BLaER1 treated with 17β-estradiol and CSF1 and Interleukin-3, amounts not matched to agents 10 nM and 100 nM (cell line): ENCODE measurements around the gene LCN6.
"Not testable (repeated sequence)": the region's sequence is repeated elsewhere in the genome, so short reads cannot be mapped to it uniquely, and the experiment has no call there.

Experiments
- H3K27ac ChIP-seq, 11 experiments: shearing (Covaris generic); formaldehyde crosslinking; 2 replicates each; pipeline ENCODE4 v1.8.1; 2022
- H3K27me3 ChIP-seq, 11 experiments: shearing (Covaris generic); formaldehyde crosslinking; 2 replicates each; pipeline ENCODE4 v1.8.1; 2022
- H3K36me3 ChIP-seq, 11 experiments: shearing (Covaris generic); formaldehyde crosslinking; 2 replicates each; pipeline ENCODE4 v1.8.1; 2022
- H3K4me1 ChIP-seq, 10 experiments: shearing (Covaris generic); formaldehyde crosslinking; 2 replicates each; pipeline ENCODE4 v1.8.1; 2022
- H3K4me2 ChIP-seq, 11 experiments: shearing (Covaris generic); formaldehyde crosslinking; 2 replicates each; pipeline ENCODE4 v1.8.1; 2022
- H3K4me3 ChIP-seq, 10 experiments: shearing (Covaris generic); formaldehyde crosslinking; 2 replicates each; pipeline ENCODE4 v1.8.1; 2022
- H3K9ac ChIP-seq, 11 experiments: shearing (Covaris generic); formaldehyde crosslinking; 2 replicates each; pipeline ENCODE4 v1.8.1; 2022
- H3K9me3 ChIP-seq, 11 experiments: shearing (Covaris generic); formaldehyde crosslinking; replicated peaks in 1 of 11; 2 replicates each; pipeline ENCODE4 v1.8.1; 2022
- H4K20me1 ChIP-seq, 11 experiments: shearing (Covaris generic); formaldehyde crosslinking; 2 replicates each; pipeline ENCODE4 v1.8.1; 2022
- Cebpa-rat ChIP-seq, 11 experiments: shearing (Covaris generic); IDR thresholded peaks; 2 replicates each; pipeline ENCODE4 v1.8.1; 2022

LCN6 gene

GRCh38 chr9:136773386-136774044 lies 25.2 kb upstream of the LCN6 start:
- Histone ChIP-seq H3K4me3 (no peak overlapping the region), H3K27me3 (no peaks in the 10 kb centered on the region), H3K27ac (peak overlapping the region in 9 of 11 experiments; percentile 19 to 70 (median 65); a peak in 17 of 22 replicates)

GRCh38 chr9:136771907-136772415 lies 23.6 kb upstream of the LCN6 start:
- TF ChIP-seq Cebpa-rat (IDR thresholded peaks at IDR 0.05) = no peak
- no peak overlapping the region for H3K27ac ChIP-seq

More at GRCh38 chr9:136773386-136774044, 25.2 kb upstream of the LCN6 start:
- Histone ChIP-seq H3K4me1 (peaks cover 17 to 40% (median 32%) of the 10 kb centered on the region in 10 experiments), H3K4me2 (peak overlapping the region; percentile 27 to 65 (median 54); a peak in 21 of 22 replicates), H4K20me1 (no peaks in the 10 kb centered on the region), H3K9ac (peak overlapping the region in 5 of 11 experiments; percentile 12 to 55 (median 43); a peak in 8 of 22 replicates), H3K9me3 (peaks cover 7 to 14% (median 9%) of the 10 kb centered on the region in 11 experiments), H3K36me3 (no peaks in the 10 kb centered on the region)
- no peak for TF ChIP-seq Cebpa-rat (IDR thresholded peaks at IDR 0.05)

GRCh38 chr9:136769710-136770191 lies 21.4 kb upstream of the LCN6 start:
- Histone ChIP-seq H4K20me1 (no peaks in the 10 kb centered on the region), H3K4me3 (no peak overlapping the region), H3K9me3 (peaks cover 7 to 14% (median 9%) of the 10 kb centered on the region in 11 experiments), H3K9ac (no peak overlapping the region), H3K4me2 (peak overlapping the region in 5 of 11 experiments; percentile 24 to 50 (median 42); a peak in 9 of 22 replicates), H3K36me3 (no peaks in the 10 kb centered on the region), H3K27ac (no peak overlapping the region; a peak in 1 of 22 replicates), H3K27me3 (peaks cover 0 to 13% (median 0%) of the 10 kb centered on the region in 11 experiments; a peak in 5 of 22 replicates), H3K4me1 (peaks cover 29 to 54% (median 49%) of the 10 kb centered on the region in 10 experiments)
- no peak for TF ChIP-seq Cebpa-rat (IDR thresholded peaks at IDR 0.05)

More at GRCh38 chr9:136771907-136772415, 23.6 kb upstream of the LCN6 start:
- Histone ChIP-seq H4K20me1 (no peaks in the 10 kb centered on the region), H3K9me3 (peaks cover 7 to 14% (median 9%) of the 10 kb centered on the region in 11 experiments), H3K36me3 (no peaks in the 10 kb centered on the region), H3K27me3 (peaks cover 0 to 13% (median 0%) of the 10 kb centered on the region in 11 experiments; a peak in 5 of 22 replicates), H3K4me2 (no peak overlapping the region), H3K4me1 (peaks cover 24 to 43% (median 39%) of the 10 kb centered on the region in 10 experiments), H3K9ac (no peak overlapping the region), H3K4me3 (no peak overlapping the region)

- H3K27ac ChIP-seq = peak overlapping the region in 6 of 11 experiments; percentile 16 to 78 (median 68); a peak in 11 of 22 replicates
- not testable (repeated sequence) for H4K20me1 ChIP-seq, H3K9me3 ChIP-seq, H3K36me3 ChIP-seq, H3K4me3 ChIP-seq
- H3K9ac ChIP-seq = peak overlapping the region in 3 of 11 experiments; percentile 48 to 73 (median 50); a peak in 4 of 22 replicates
- H3K4me1 ChIP-seq = peaks cover 25 to 76% (median 70%) of the 10 kb centered on the region in 10 experiments
- H3K4me2 ChIP-seq = peak overlapping the region; percentile 50 to 97 (median 83)
- H3K27me3 ChIP-seq = peaks cover 0 to 13% (median 0%) of the 10 kb centered on the region in 11 experiments; a peak in 5 of 22 replicates
These were observed 18.2 kb upstream of the LCN6 start for GRCh38 chr9:136766410-136767120.

- peak overlapping the region in 8 of 11 experiments; percentile 48 to 78 (median 63); a peak in 15 of 22 replicates for H3K27ac ChIP-seq
- not testable (repeated sequence) for H3K36me3 ChIP-seq, H4K20me1 ChIP-seq, H3K4me3 ChIP-seq, H3K9me3 ChIP-seq
- H3K27me3 ChIP-seq = peaks cover 0 to 13% (median 0%) of the 10 kb centered on the region in 11 experiments; a peak in 5 of 22 replicates
- peaks cover 32 to 83% (median 77%) of the 10 kb centered on the region in 10 experiments for H3K4me1 ChIP-seq
- H3K4me2 ChIP-seq = peak overlapping the region; percentile 48 to 88 (median 79)
- TF ChIP-seq Cebpa-rat (IDR thresholded peaks at IDR 0.05) = peak in 1 of 11 experiments; percentile 53; a peak in 1 of 22 replicates
- H3K9ac ChIP-seq = peak overlapping the region in 9 of 11 experiments; percentile 18 to 73 (median 61); a peak in 15 of 22 replicates
These were observed 17.6 kb upstream of the LCN6 start for GRCh38 chr9:136765745-136766409.

- H3K9ac ChIP-seq = peak overlapping the region in 7 of 11 experiments; percentile 7 to 73 (median 47); a peak in 6 of 22 replicates
- H3K36me3 ChIP-seq = no peaks in the 10 kb centered on the region
- H3K27ac ChIP-seq = peak overlapping the region in 7 of 11 experiments; percentile 11 to 78 (median 51); a peak in 11 of 22 replicates
- H4K20me1 ChIP-seq = no peaks in the 10 kb centered on the region; a peak in 1 of 22 replicates
- peak overlapping the region; percentile 48 to 88 (median 79); a peak in 21 of 22 replicates for H3K4me2 ChIP-seq
- no peak overlapping the region for H3K4me3 ChIP-seq
- TF ChIP-seq Cebpa-rat (IDR thresholded peaks at IDR 0.05) = no peak
- H3K9me3 ChIP-seq = no peaks in the 10 kb centered on the region
- H3K27me3 ChIP-seq = peaks cover 0 to 19% (median 0%) of the 10 kb centered on the region in 11 experiments; a peak in 6 of 22 replicates
- peaks cover 41 to 91% (median 86%) of the 10 kb centered on the region in 10 experiments for H3K4me1 ChIP-seq
These were observed 16.7 kb upstream of the LCN6 start for GRCh38 chr9:136765041-136765440.

GRCh38 chr9:136764301-136764891 lies 16.1 kb upstream of the LCN6 start, which contains the start of gene LCN15:
Gene LCN15 (minus strand): TSS chr9:136764518. CDS start chr9:136764488, 30 bp downstream.
- peak within 1 kb of the TSS; percentile 51 to 88 (median 79); a peak in 21 of 22 replicates for H3K4me2 ChIP-seq

More at GRCh38 chr9:136764301-136764891, 16.1 kb upstream of the LCN6 start, which contains the start of gene LCN15:
- Histone ChIP-seq H3K27ac (peak within 1 kb of the TSS in 8 of 11 experiments; percentile 11 to 78 (median 50); a peak in 11 of 22 replicates), H3K4me1 (peaks cover 46 to 94% (median 90%) of the 10 kb centered on the region in 10 experiments), H3K27me3 (peaks cover 0 to 24% (median 0%) of the 10 kb centered on the region in 11 experiments; a peak in 6 of 22 replicates), H3K36me3 (no peaks in the 10 kb centered on the region), H3K4me3 (no peak within 1 kb of the TSS), H3K9me3 (no peaks in the 10 kb centered on the region), H4K20me1 (no peaks in the 10 kb centered on the region; a peak in 1 of 22 replicates), H3K9ac (peak within 1 kb of the TSS in 7 of 11 experiments; percentile 7 to 73 (median 47); a peak in 7 of 22 replicates)
- no peak for TF ChIP-seq Cebpa-rat (IDR thresholded peaks at IDR 0.05)
